Activated CD8-positive, alpha-beta T cell treated with anti-CD3 and anti-CD28 coated beads for 36 hours (primary cell): ENCODE results near the gene CYP1B1. TPM values are rescaled to one million over a fixed set of nuclear protein-coding genes. Genes with fewer than 3 reads are reported as not detected.
"Not testable (repeated sequence)": the region's sequence is repeated elsewhere in the genome, so short reads cannot be mapped to it uniquely, and the experiment has no call there.

Experiments
- ATAC-seq: fragments of 200-7000 bp; cut with Tn5 transposase; one replicate; pipeline ENCODE4 v1.10.0; 2021; ENCODE audit warnings: mild to moderate bottlenecking, moderate library complexity
- CTCF ChIA-PET: fragments of 350-600 bp; sonication (Branson Sonifier 250); formaldehyde crosslinking; loops from one replicate; lab custom pipeline; 2021; ENCODE audit warnings: antibody characterized with exemption; lab: Charles Lee
- POLR2A ChIA-PET: fragments of 350-600 bp; sonication (Branson Sonifier 250); formaldehyde crosslinking; loops from one replicate; lab custom pipeline; 2021; ENCODE audit warnings: antibody characterized with exemption; lab: Charles Lee
- DNase-seq: peaks from one replicate; pipeline ENCODE4 v3.0.0-alpha.2; 2020
- H3K27ac Mint-ChIP-seq: one replicate; pipeline ENCODE4 v1.8.0; 2021; ENCODE audit warnings: mild to moderate bottlenecking, mixed read lengths
- H3K27me3 Mint-ChIP-seq: one replicate; pipeline ENCODE4 v1.8.0; 2021; ENCODE audit warnings: mixed read lengths
- H3K36me3 Mint-ChIP-seq: one replicate; pipeline ENCODE4 v1.8.0; 2021; ENCODE audit warnings: low read depth, mixed read lengths
- H3K4me1 Mint-ChIP-seq: one replicate; pipeline ENCODE4 v1.8.0; 2021; ENCODE audit warnings: low read depth, mixed read lengths
- H3K4me3 Mint-ChIP-seq: one replicate; pipeline ENCODE4 v1.8.0; 2021; ENCODE audit warnings: mild to moderate bottlenecking, moderate library complexity, mixed read lengths
- H3K9me3 Mint-ChIP-seq: one replicate; pipeline ENCODE4 v1.8.0; 2021; ENCODE audit warnings: mixed read lengths
- intact Hi-C: fragments of 100-400 bp; cut with micrococcal nuclease; formaldehyde crosslinking; loops from one replicate; pipeline ENCODE4 v1.10.0; 2022
- total RNA-seq, 2 experiments: library from RNA; stranded (reverse); gene quantifications; one replicate each; pipeline ENCODE4 v1.2.3, GENCODE V29; 2021
- TF ChIP-seq, protein P1 (sequence below): fragments of 200-600 bp; IDR thresholded peaks from one replicate; pipeline ENCODE4 v1.8.0; 2022; ENCODE audit warnings: antibody characterized with exemption, mild to moderate bottlenecking

The CYP1B1 gene
- total RNA-seq, 2 experiments from 2014 or later = 2.2 to 3.6 TPM

DNA sequence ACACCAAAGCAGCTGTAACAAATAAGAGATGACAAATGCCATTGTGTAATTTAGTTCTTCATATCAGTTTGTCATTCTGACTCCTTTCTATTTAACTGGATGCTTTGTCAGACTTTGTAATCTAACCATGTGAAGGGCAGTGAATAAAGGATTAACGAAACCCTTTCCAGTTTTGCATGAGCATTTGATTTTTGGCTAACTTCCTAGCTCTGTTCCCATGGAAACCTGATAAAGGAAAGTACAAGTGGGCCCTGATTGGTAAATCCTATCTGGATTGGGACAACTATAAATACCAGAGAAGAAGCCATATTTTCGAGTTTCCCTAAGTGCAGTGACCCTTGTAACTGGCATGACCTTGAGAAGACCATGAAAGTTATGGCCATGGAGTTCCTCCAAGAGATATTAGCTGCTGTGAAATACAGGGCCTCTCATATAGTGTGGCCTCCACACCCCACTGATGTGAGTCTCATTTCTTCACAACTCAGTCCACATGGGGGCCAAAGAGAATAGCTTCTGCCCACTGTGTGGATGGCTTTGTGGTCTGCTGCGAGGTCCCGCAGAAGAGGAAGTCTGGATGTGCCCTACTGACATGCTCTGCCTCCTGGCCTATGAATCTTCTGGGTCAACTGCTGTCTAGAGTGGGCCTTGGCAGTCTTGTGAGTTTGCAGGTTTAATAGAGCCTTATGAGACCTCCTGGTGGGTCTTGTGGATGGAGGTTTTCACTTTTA lies 38.2 kb upstream of the CYP1B1 start:
- intact Hi-C loops = no loop called here
- Mint-ChIP-seq H3K4me1 (no peaks in the 10 kb centered on the region), H3K27ac (no peak overlapping the region), H3K9me3 (no peaks in the 10 kb centered on the region), H3K36me3 (no peaks in the 10 kb centered on the region), H3K4me3 (no peak overlapping the region), H3K27me3 (peaks cover 31% of the 10 kb centered on the region)
- ChIA-PET POLR2A (interaction anchor here (0.7 kb wide), 1 partner anchor 162 kb away, joined by 3 read pairs; no protein-coding TSS in a partner anchor), CTCF (interaction anchor here (0.8 to 1.7 kb wide), 8 partner anchors 8 to 160 kb away, joined by 3 to 7 read pairs (median 4); no protein-coding TSS in a partner anchor)
- DNase-seq (no peak), ATAC-seq (no peak)
- TF ChIP-seq, protein P1, sequence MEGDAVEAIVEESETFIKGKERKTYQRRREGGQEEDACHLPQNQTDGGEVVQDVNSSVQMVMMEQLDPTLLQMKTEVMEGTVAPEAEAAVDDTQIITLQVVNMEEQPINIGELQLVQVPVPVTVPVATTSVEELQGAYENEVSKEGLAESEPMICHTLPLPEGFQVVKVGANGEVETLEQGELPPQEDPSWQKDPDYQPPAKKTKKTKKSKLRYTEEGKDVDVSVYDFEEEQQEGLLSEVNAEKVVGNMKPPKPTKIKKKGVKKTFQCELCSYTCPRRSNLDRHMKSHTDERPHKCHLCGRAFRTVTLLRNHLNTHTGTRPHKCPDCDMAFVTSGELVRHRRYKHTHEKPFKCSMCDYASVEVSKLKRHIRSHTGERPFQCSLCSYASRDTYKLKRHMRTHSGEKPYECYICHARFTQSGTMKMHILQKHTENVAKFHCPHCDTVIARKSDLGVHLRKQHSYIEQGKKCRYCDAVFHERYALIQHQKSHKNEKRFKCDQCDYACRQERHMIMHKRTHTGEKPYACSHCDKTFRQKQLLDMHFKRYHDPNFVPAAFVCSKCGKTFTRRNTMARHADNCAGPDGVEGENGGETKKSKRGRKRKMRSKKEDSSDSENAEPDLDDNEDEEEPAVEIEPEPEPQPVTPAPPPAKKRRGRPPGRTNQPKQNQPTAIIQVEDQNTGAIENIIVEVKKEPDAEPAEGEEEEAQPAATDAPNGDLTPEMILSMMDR = no peak

DNA sequence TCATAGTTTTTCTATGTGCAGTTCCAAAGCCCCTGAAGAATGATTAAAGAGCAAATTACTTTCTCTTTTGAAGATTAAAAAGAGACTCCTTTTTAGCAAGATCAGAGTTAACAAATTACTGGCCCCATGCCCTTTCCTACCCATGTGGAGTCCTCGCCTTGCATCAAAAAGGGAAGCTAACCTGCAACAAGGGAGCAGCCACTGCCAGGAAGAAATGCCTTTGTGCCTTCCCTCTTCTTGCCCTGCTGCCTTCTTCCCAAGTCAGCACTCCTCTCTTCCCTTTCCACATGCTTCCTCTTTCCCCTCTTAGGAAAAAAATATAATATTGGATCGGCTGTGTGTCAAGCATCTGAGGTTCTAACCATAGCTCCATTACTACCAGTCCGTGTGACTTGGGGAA lies 37.1 kb upstream of the CYP1B1 start:
- CTCF ChIA-PET = interaction anchor here (0.8 to 1.6 kb wide), 3 partner anchors 17 to 131 kb away, joined by 4 to 5 read pairs (median 4); no protein-coding TSS in a partner anchor
- intact Hi-C loops = no loop called here
- H3K27me3 Mint-ChIP-seq = peaks cover 34% of the 10 kb centered on the region

DNA sequence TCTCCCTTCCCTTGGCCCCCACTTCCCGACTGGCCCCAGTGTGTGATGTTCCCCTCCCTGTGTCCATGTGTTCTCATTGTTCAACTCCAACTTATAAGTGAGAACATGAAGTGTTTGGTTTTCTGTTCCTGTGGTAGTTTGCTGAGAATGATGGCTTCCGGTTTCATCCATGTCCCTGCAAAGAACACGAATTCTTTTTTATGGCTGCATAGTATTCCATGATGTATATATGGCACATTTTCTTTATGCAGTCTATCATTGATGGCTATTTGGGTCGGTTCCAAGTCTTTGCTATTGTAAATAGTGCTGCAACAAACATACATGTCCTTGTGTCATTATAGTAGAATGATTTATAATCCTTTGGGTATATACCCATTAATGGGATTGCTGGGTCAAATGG lies 35.4 kb upstream of the CYP1B1 start:
- CTCF ChIA-PET, H3K27ac Mint-ChIP-seq, intact Hi-C loops, H3K9me3 Mint-ChIP-seq, ATAC-seq, H3K4me1 Mint-ChIP-seq, H3K36me3 Mint-ChIP-seq, POLR2A ChIA-PET, H3K4me3 Mint-ChIP-seq, DNase-seq: not testable (repeated sequence)
- H3K27me3 Mint-ChIP-seq = peaks cover 37% of the 10 kb centered on the region

More for the DNA sequence above, 37.1 kb upstream of the CYP1B1 start:
- H3K36me3 Mint-ChIP-seq = no peaks in the 10 kb centered on the region
- no peak overlapping the region for H3K27ac Mint-ChIP-seq
- ATAC-seq (no peak), DNase-seq (no peak)
- no peaks in the 10 kb centered on the region for H3K9me3 Mint-ChIP-seq
- H3K4me3 Mint-ChIP-seq = no peak overlapping the region
- POLR2A ChIA-PET = no interaction called here
- TF ChIP-seq, protein P1 = no peak
- no peaks in the 10 kb centered on the region for H3K4me1 Mint-ChIP-seq

DNA sequence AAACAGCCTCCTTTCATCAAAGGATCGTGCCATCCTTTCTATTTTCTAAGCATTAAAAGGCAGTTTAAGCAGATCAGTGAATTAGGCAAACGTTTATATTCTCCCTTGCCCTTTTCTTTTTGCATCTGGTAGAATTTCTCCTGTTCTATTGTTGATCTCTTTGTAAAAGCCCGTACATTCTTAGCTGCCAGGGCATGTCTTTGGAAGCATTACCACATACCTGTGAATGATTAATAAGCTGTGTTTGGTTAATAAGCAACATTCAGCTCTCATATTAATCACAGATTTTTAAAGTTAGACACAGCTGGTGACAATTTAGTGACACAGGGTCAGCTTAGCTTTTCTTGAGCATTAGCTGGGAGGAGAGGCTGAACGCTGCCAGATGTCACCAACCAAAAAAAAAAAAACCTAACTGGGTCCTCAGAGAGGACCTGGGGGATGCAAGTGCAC lies 33.8 kb upstream of the CYP1B1 start:
- no peak for ATAC-seq
- Mint-ChIP-seq H3K27me3 (peaks cover 40% of the 10 kb centered on the region), H3K27ac (no peak overlapping the region), H3K36me3 (no peaks in the 10 kb centered on the region), H3K4me3 (no peak overlapping the region), H3K9me3 (peaks cover under 1% of the 10 kb centered on the region), H3K4me1 (peaks cover 16% of the 10 kb centered on the region)
- TF ChIP-seq, protein P1 = no peak
- ChIA-PET CTCF (interaction anchor here (1.8 kb wide), 1 partner anchor 33 kb away, joined by 10 read pairs; the partner anchor contains the start of gene CYP1B1), POLR2A (interaction anchor here (0.8 kb wide), 1 partner anchor 33 kb away, joined by 3 read pairs; no protein-coding TSS in a partner anchor)
- intact Hi-C loops = no loop called here
- DNase-seq = no peak

DNA sequence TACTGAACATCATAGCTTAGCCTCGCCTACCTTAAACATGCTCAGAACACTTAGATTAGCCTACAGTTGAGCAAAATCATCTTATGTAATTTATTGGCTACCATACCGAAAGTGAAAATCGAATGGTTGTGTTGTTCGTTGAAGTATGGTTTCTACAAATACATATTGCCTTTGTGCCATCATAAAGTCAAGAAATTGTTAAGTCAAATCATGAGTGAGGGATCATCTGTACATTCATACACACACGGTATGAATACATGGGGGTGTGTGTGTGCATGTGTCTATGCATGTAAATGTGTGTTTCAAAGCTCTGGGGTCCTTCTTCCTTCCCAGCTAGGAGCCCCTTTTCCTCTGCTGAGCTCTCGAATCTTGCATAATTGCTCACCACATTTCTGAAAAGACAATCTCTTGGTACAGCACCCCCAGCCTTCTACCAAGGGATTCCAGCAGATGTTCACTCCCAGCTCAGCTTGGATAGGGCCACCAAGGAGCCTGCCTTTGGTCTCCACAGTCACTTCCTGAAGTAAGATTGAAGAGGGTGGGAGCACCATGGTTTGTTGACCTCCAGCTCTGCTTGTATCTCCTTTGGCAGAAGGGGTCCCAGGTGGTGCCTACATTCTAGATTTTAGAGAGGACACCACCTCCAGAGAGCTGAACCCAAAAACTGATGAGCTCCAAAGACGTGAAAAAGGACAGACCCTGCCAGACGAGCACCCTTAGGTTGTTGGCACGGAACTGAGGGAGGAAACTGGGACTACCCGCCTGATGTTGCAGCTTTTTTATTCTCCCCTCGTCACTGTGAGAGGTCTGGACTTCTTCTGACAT lies 33.2 kb upstream of the CYP1B1 start:
- H3K27me3 Mint-ChIP-seq = peaks cover 41% of the 10 kb centered on the region
- DNase-seq = no peak
- TF ChIP-seq, protein P1 = no peak
- ChIA-PET POLR2A (interaction anchor here (0.8 kb wide), 1 partner anchor 33 kb away, joined by 3 read pairs; no protein-coding TSS in a partner anchor), CTCF (interaction anchor here (1.8 kb wide), 1 partner anchor 32 kb away, joined by 10 read pairs; the partner anchor contains the start of gene CYP1B1)
- intact Hi-C loops = no loop called here
- no peak overlapping the region for H3K4me3 Mint-ChIP-seq
- H3K9me3 Mint-ChIP-seq = peaks cover 1% of the 10 kb centered on the region
- H3K4me1 Mint-ChIP-seq = peaks cover 16% of the 10 kb centered on the region
- ATAC-seq = no peak
- H3K36me3 Mint-ChIP-seq = no peaks in the 10 kb centered on the region
- H3K27ac Mint-ChIP-seq = no peak overlapping the region
